ENCODE data around the gene USH2A.

Gene USH2A

GRCh38 chr1:215667761-215668160, 755.5 kb downstream of the USH2A start:
- Histone ChIP-seq H3K27me3 (ENCODE audit: insufficient read depth, low read length) (no peaks in the 10 kb centered on the region), H3K36me3 (ENCODE audit: insufficient read depth, low read length) (no peaks in the 10 kb centered on the region), H3K9me3 (ENCODE audit: low read length) (no peaks in the 10 kb centered on the region), H3K4me1 (ENCODE audit: insufficient read depth, low read length) (no peaks in the 10 kb centered on the region), H2AFZ (ENCODE audit: low read depth, low read length) (no peak overlapping the region), H3K4me3 (ENCODE audit: low read length) (no peak overlapping the region)

- Histone ChIP-seq H3K4me3 (ENCODE audit: low read length) (no peak overlapping the region), H3K27me3 (ENCODE audit: insufficient read depth, low read length) (no peaks in the 10 kb centered on the region), H3K4me1 (ENCODE audit: insufficient read depth, low read length) (no peaks in the 10 kb centered on the region), H3K36me3 (ENCODE audit: insufficient read depth, low read length) (no peaks in the 10 kb centered on the region), H2AFZ (ENCODE audit: low read depth, low read length) (no peak overlapping the region), H3K9me3 (ENCODE audit: low read length) (no peaks in the 10 kb centered on the region)
Observed at GRCh38 chr1:215665215-215665614, 758.0 kb downstream of the USH2A start.

DNA sequence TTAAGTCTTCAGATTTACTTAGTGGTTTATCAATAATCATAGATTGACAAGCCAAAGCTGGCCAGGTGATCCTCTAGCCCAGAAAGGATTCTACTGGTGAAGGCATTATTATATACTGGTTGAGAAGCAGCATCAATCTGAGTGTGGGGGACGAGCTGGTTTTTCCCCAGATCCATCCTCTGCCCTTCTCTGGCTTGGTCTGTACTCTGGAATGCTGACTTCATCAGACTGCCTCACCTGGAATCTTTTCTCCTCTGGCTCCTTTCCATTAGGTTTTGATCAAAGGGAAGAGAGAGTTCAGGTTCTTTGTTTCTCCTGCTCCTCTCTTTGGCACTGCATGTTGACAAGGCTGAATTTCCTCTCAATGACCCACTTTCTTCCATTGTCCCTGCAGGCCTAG, 762.2 kb downstream of the USH2A start:
- Histone ChIP-seq H2AFZ (ENCODE audit: low read depth, low read length) (no peak overlapping the region), H3K4me1 (ENCODE audit: insufficient read depth, low read length) (no peaks in the 10 kb centered on the region), H3K27me3 (ENCODE audit: insufficient read depth, low read length) (no peaks in the 10 kb centered on the region), H3K9me3 (ENCODE audit: low read length) (no peaks in the 10 kb centered on the region), H3K36me3 (ENCODE audit: insufficient read depth, low read length) (no peaks in the 10 kb centered on the region), H3K4me3 (ENCODE audit: low read length) (no peak overlapping the region)

GRCh38 chr1:215660259-215660658, 763.0 kb downstream of the USH2A start:
- Histone ChIP-seq H3K4me1 (ENCODE audit: insufficient read depth, low read length) (no peaks in the 10 kb centered on the region), H3K9me3 (ENCODE audit: low read length) (no peaks in the 10 kb centered on the region), H2AFZ (ENCODE audit: low read depth, low read length) (no peak overlapping the region), H3K36me3 (ENCODE audit: insufficient read depth, low read length) (no peaks in the 10 kb centered on the region), H3K4me3 (ENCODE audit: low read length) (no peak overlapping the region), H3K27me3 (ENCODE audit: insufficient read depth, low read length) (no peaks in the 10 kb centered on the region)

DNA sequence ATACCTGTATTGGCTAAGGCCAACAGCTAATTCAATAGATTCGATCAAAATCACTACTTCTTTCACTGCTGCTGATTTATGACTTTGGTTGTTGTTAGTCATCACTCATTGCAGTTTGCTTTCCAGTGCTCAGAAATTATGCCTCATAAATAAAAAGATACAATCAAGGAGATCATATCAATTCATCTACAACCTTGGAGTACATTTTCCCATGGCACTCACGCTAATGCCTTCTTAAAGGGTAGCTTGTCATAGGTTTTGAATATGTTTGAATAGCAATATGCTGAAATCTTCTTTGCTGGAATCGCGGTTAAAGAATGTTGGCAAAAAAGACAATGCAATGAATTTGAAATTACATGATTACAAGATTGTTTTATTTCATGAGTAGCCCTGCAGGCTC, 766.2 kb downstream of the USH2A start:
- H3K4me1 ChIP-seq (ENCODE audit: insufficient read depth, low read length) = no peaks in the 10 kb centered on the region
- no peaks in the 10 kb centered on the region for H3K36me3 ChIP-seq (ENCODE audit: insufficient read depth, low read length)
- no peaks in the 10 kb centered on the region for H3K27me3 ChIP-seq (ENCODE audit: insufficient read depth, low read length)
- no peaks in the 10 kb centered on the region for H3K9me3 ChIP-seq (ENCODE audit: low read length)
- H2AFZ ChIP-seq (ENCODE audit: low read depth, low read length) = no peak overlapping the region
- H3K4me3 ChIP-seq (ENCODE audit: low read length) = no peak overlapping the region

DNA sequence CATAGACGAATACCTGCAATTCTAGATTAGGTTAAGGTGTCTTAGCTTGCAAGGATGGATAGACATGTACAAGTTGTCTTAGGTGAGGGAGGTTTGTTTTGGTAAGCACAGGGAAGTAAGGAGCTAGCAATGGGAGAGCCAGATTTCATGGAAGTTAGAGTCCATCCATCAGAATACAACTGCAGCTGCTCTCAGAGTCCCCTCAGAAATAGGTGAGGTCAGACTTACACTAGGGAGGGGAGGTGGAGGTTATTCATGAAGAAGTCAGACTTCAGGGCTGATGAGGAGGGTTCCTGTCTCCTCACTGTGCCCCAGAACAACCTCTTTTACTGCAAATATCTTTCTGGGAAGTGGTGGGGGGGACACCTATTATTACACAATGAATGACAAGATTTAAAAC, 770.9 kb downstream of the USH2A start:
- no peaks in the 10 kb centered on the region for H3K27me3 ChIP-seq (ENCODE audit: insufficient read depth, low read length)
- H2AFZ ChIP-seq (ENCODE audit: low read depth, low read length) = no peak overlapping the region
- no peak overlapping the region for H3K4me3 ChIP-seq (ENCODE audit: low read length)
- no peaks in the 10 kb centered on the region for H3K9me3 ChIP-seq (ENCODE audit: low read length)
- no peaks in the 10 kb centered on the region for H3K4me1 ChIP-seq (ENCODE audit: insufficient read depth, low read length)
- no peaks in the 10 kb centered on the region for H3K36me3 ChIP-seq (ENCODE audit: insufficient read depth, low read length)

DNA sequence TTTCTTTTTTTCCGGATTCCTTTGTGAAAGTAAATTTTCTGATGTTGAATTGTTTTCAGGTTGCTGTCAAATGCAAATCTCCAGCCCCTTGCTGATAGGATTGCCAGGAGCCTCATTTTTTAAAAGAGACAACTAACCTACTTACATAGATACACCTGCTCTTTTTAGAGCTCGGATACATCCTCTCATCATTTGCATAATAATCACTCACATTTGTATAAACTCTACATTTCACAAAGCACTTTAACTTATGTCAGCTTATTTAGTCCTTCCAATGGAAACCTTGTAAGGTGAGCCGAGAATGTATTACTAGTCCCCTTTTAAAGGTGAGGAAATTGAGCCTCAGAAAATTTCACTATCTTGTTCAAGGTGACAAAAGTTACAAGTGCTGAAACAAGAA, 771.4 kb downstream of the USH2A start:
- Histone ChIP-seq H3K9me3 (ENCODE audit: low read length) (no peaks in the 10 kb centered on the region), H2AFZ (ENCODE audit: low read depth, low read length) (no peak overlapping the region), H3K4me3 (ENCODE audit: low read length) (no peak overlapping the region), H3K27me3 (ENCODE audit: insufficient read depth, low read length) (no peaks in the 10 kb centered on the region), H3K4me1 (ENCODE audit: insufficient read depth, low read length) (no peaks in the 10 kb centered on the region), H3K36me3 (ENCODE audit: insufficient read depth, low read length) (no peaks in the 10 kb centered on the region)

GRCh38 chr1:215650446-215651149, 772.6 kb downstream of the USH2A start:
- H3K4me1 ChIP-seq (ENCODE audit: insufficient read depth, low read length) = no peaks in the 10 kb centered on the region
- no peaks in the 10 kb centered on the region for H3K36me3 ChIP-seq (ENCODE audit: insufficient read depth, low read length)
- no peaks in the 10 kb centered on the region for H3K9me3 ChIP-seq (ENCODE audit: low read length)
- no peaks in the 10 kb centered on the region for H3K27me3 ChIP-seq (ENCODE audit: insufficient read depth, low read length)
- no peak overlapping the region for H3K4me3 ChIP-seq (ENCODE audit: low read length)
- H2AFZ ChIP-seq (ENCODE audit: low read depth, low read length) = no peak overlapping the region

- no peaks in the 10 kb centered on the region for H3K9me3 ChIP-seq (ENCODE audit: low read length)
- no peaks in the 10 kb centered on the region for H3K4me1 ChIP-seq (ENCODE audit: insufficient read depth, low read length)
- no peak overlapping the region for H3K4me3 ChIP-seq (ENCODE audit: low read length)
- H2AFZ ChIP-seq (ENCODE audit: low read depth, low read length) = no peak overlapping the region
- H3K27me3 ChIP-seq (ENCODE audit: insufficient read depth, low read length) = no peaks in the 10 kb centered on the region
- no peaks in the 10 kb centered on the region for H3K36me3 ChIP-seq (ENCODE audit: insufficient read depth, low read length)
Observed at GRCh38 chr1:215648957-215649356, 774.3 kb downstream of the USH2A start.

GRCh38 chr1:215647738-215648137, 775.5 kb downstream of the USH2A start:
- no peaks in the 10 kb centered on the region for H3K9me3 ChIP-seq (ENCODE audit: low read length)
- no peaks in the 10 kb centered on the region for H3K36me3 ChIP-seq (ENCODE audit: insufficient read depth, low read length)
- H3K4me3 ChIP-seq (ENCODE audit: low read length) = no peak overlapping the region
- H3K4me1 ChIP-seq (ENCODE audit: insufficient read depth, low read length) = no peaks in the 10 kb centered on the region
- no peak overlapping the region for H2AFZ ChIP-seq (ENCODE audit: low read depth, low read length)
- H3K27me3 ChIP-seq (ENCODE audit: insufficient read depth, low read length) = no peaks in the 10 kb centered on the region

DNA sequence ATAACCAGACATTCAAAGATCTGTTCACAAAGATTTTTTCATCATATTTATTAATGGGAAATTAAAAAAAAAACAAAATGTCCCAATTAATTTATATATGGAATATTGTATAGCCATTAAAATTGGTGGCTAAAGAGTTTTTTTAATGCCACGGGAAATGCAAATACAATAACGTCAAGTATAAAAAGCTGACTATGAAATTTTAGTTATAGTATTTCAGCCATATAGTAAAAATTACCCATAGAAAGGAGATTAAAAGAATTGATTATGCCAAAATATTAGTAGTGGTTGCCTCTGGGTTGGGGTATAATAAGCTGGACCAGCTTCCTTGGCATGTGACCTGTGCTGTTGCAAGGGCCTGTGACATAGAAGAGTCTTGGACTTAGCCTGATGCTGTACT, 777.4 kb downstream of the USH2A start:
- Histone ChIP-seq H3K36me3 (ENCODE audit: insufficient read depth, low read length) (no peaks in the 10 kb centered on the region), H2AFZ (ENCODE audit: low read depth, low read length) (no peak overlapping the region), H3K4me1 (ENCODE audit: insufficient read depth, low read length) (no peaks in the 10 kb centered on the region), H3K9me3 (ENCODE audit: low read length) (no peaks in the 10 kb centered on the region), H3K27me3 (ENCODE audit: insufficient read depth, low read length) (no peaks in the 10 kb centered on the region), H3K4me3 (ENCODE audit: low read length) (no peak overlapping the region)

DNA sequence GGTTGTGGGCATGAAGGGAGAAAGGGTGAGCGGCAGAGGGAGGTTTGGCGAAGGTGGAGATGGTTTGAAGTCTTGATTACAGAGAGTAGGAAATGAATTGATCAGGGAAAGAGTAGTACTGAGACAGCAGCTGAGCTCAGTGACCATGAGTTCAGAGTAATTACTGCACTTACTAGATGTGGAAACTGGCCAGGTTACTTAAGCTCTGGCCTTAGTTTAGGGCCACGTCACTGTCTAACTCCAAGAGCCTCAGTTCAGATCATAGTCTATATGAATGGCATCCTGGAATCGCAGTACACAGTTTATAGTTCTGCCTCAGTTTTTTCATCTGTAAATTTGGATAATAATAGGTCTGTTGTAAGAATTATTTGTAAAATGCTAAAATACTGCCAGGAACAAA, 778.1 kb downstream of the USH2A start:
- H3K4me1 ChIP-seq (ENCODE audit: insufficient read depth, low read length) = no peaks in the 10 kb centered on the region
- H3K27me3 ChIP-seq (ENCODE audit: insufficient read depth, low read length) = no peaks in the 10 kb centered on the region
- H3K4me3 ChIP-seq (ENCODE audit: low read length) = no peak overlapping the region
- H2AFZ ChIP-seq (ENCODE audit: low read depth, low read length) = no peak overlapping the region
- H3K36me3 ChIP-seq (ENCODE audit: insufficient read depth, low read length) = no peaks in the 10 kb centered on the region
- no peaks in the 10 kb centered on the region for H3K9me3 ChIP-seq (ENCODE audit: low read length)

DNA sequence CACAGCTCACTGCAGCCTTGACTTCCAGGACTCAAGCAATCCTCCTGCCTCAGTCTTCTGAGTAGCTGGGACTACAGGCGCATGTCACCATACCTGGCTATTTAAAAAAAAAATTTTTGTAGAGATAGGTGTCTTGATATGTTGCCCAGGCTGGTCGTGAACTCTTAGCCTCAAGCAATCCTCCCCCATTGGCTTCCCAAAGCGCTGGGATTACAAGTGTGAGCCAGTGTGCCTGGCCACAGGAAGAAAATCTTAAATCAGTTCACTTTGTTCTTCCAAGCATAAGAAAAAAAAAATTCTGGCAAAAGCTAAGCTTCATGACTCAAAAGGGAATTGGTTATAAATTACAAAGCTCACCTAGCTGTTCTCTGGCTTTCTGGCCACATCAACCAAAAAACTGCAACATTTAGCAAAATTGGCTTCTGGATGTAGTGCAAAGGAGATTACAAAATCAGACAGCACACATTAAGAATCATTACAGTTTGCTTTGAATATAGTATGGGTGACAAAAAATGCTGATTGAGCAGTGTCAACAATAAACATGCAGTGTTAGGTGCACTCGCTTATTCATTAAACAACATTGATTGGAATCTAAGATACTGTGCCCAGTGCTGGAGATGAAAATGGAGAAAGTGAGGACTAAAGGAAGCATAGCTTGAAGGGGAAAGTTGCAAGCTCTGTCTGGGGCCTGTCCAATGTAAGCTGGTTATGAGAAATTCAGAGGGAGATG, 779.5 kb downstream of the USH2A start:
- H3K9me3 ChIP-seq (ENCODE audit: low read length) = no peaks in the 10 kb centered on the region
- no peak overlapping the region for H2AFZ ChIP-seq (ENCODE audit: low read depth, low read length)
- H3K27me3 ChIP-seq (ENCODE audit: insufficient read depth, low read length) = no peaks in the 10 kb centered on the region
- H3K4me3 ChIP-seq (ENCODE audit: low read length) = no peak overlapping the region
- H3K4me1 ChIP-seq (ENCODE audit: insufficient read depth, low read length) = no peaks in the 10 kb centered on the region
- no peaks in the 10 kb centered on the region for H3K36me3 ChIP-seq (ENCODE audit: insufficient read depth, low read length)
